GM19395 (cell line): ENCODE results near the gene FAM25G.
"Not testable (repeated sequence)": the region's sequence is repeated elsewhere in the genome, so short reads cannot be mapped to it uniquely, and the experiment has no call there.

Experiments used
- ATAC-seq: cut with Tn5 transposase; IDR thresholded peaks from one replicate; pipeline ENCODE4 v1.9.1; 2021; ENCODE audit warnings: mild to moderate bottlenecking, moderate library complexity; ENCODE audit not compliant: unreplicated experiment

Gene FAM25G

DNA sequence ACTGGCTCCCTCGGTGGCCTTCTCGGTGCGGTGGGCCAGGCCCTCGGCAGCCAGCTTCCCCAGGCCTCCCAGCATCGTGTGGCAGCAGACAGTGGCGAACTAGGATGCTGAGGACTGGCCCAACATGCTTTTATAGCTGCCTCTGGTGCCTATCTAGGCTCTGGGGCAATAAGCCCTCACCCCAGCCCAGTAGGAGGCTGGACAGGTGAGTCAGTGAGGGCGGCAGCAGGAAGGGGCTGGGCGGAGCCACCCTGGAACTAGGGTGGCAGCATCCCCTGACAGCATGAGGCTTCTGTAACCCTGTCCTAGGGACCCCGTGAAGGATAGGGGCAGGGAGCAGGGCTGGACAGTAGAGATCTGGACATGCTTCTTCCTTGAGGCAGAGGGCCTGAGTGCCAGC lies at the start of gene FAM25G:
TSS of gene FAM25G (minus strand) at position 101 of the 400 bp plus-strand sequence. CDS start at position 75, 26 bp downstream.
- not testable (repeated sequence) for ATAC-seq

DNA sequence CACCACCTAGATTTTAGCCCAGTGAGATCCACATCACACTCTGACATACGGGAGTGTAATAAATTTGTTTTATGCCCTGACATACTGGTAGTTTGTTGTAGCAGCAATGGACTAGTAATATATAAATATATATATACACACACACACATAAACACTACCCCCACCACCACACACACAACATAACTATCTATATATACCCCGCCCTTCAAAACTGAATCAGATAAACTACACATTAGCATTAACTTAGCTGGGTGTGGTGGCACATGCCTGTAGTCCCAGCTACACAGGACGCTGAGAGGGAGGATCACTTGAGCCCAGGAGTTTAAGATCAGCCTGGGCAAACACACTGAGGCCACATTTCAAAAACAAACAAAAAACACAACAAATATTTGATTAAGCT lies 44.9 kb upstream of the FAM25G start:
- not testable (repeated sequence) for ATAC-seq

DNA sequence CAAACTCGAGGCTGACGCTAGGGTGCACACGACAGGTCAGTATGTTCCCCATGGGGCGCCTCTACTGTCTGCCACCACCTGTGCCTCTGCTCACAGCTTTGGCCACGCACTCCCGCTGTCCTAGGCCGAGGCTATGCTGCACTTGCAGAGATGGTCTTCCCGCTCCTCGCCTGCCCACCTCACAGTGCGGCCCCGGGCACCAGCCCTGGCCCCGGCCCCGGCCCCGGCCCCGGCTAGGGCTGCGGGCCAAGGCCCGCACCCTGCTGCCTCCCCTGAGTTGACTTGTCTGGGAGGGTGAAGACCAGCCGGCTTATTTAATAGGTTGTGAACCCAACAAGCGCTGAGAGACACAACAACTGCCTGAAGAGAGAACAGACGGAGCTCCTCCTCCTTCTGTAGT lies 32.0 kb upstream of the FAM25G start, which contains the start of gene AGAP9:
TSS of gene AGAP9 (minus strand) at position 164 of the 400 bp plus-strand sequence. CDS start at position 52, 112 bp downstream.
- not testable (repeated sequence) for ATAC-seq

DNA sequence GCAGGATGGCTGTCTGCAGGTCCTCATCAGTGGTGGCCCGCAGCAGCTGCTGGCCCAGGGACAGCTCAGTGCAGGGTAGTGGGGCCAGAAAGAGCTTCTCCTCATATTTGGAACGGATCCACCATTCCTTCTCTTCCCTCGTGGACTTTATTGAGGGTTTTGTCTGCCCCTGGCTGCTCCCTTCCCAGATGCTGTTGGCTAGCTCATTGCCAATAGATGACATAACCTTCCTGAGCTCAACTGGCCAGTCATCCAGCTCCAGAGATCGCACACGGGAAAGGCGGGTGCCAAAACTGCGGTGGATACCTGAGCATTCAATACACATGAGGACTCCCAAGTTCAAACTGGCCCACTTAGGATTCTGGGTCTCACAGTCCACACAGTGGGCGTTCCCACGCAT lies 10.8 kb upstream of the FAM25G start:
- ATAC-seq = not testable (repeated sequence)

DNA sequence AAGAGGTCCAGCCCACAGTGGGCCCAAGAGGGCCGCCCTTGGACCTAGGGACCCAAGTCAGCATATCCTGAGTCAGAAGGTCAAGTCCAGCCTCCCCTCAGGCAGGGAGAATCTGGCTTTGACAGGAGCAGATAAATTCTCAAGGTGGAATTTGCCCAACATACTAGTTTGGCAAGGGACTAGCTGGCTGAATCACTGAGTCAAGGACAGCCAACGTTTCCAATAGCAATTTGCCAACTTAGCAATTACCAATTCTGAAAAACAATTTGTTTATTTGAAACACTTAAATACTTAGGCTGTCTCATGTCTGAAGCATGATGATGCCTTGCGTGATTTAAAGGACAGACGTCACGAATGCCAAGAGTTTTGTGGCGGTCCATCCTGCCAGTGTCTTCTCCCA lies 2.7 kb upstream of the FAM25G start:
- ATAC-seq = not testable (repeated sequence)

DNA sequence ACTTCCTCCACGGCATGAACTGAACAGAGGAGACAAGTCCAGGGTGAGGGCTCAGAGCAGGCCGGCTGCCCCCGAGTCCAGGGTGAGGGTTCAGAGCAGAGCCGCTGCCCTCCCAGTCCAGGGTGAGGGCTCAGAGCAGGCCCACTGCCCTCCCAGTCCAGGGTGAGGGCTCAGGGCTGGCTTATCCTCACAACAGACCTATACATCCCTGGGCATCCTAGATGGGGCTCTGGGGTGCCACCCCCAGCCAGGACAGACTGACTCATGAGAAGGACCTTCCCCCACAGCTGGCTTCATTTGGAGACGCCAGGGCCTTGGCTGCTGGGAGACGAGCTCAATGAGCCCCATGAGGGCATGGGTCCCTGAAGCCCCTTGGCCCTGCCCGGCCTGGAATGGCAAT lies 1.9 kb downstream of the FAM25G start:
- ATAC-seq = not testable (repeated sequence)

DNA sequence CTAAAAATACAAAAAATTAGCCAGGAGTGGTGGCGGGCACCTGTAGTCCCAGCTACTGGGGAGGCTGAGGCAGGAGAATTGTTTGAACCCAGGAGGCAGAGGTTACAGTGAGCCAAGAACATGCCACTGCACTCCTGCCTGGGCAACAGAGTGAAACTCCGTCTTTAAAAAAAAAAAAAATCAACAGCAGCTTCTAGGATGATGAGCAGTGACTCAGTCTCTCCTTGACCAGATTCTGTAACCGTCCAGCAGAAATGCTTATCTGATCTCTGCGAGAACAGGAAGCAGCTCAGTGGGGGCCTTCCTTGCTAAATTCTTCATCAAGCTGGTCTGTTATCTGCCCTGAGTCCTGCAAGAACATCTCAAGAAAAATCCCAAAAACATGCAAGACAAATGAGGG lies 5.6 kb downstream of the FAM25G start:
- not testable (repeated sequence) for ATAC-seq

DNA sequence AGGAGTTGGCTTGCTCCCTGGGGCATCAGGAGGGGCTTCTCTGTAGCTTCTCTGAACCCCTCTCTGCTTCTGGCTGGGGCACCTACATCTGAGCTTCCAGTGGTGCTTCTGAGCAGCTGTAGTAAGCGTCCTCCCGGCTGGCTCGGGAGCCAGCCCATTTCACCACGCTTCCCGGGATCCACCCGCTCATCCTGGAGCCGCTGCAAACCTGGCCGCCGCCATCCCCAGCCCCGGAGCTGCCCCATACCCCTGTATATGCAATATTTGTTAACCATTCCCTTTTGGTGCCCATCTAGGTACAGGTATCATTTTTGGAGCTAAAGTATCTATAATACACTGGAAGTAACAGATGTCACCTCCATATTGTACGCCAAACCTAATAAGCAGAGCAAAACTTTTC lies 6.7 kb downstream of the FAM25G start:
- ATAC-seq = not testable (repeated sequence)

DNA sequence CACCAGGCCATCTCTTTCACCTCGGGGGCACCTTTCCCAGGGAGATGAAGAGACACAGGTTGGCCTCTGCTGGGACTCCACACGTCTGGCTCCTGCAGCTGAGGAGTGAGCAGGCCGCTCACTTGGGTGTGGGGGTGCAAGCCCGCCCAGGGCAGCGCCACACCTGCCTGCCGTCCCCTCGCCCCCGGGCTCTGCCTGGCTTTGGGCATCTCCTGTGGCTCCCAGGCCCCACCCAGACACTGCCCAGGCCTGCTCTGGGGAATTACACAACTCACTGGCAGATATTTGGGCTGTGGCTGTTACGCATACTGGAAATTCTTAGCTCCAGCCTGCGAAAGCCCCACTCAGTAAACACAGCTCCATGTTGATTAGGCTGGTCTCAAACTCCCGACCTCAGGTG lies 7.6 kb downstream of the FAM25G start, which contains the start of gene ANXA8:
TSS of gene ANXA8 (minus strand) at position 193 of the 400 bp plus-strand sequence. CDS start at position 11, 182 bp downstream.
- ATAC-seq = not testable (repeated sequence)

DNA sequence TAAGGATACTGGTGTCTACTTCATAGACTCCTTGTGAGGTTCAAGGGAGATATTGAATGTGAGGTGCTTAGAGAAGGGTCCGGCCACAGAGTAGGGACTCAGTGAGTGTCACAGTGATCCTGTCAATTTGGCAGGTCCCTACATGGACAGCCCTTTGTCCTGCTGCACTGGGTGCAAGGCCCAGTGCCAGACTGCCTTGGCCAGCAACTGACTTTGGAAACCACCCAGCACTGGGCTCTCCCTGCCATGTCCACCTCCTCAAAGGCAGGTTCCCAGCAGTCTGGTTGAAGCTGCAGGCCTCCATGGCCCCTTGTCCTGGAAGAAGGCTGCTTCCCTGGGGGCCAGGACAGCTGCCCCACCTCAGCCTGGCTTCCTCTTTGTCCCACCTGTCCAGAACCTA lies 9.1 kb downstream of the FAM25G start:
- ATAC-seq = not testable (repeated sequence)

DNA sequence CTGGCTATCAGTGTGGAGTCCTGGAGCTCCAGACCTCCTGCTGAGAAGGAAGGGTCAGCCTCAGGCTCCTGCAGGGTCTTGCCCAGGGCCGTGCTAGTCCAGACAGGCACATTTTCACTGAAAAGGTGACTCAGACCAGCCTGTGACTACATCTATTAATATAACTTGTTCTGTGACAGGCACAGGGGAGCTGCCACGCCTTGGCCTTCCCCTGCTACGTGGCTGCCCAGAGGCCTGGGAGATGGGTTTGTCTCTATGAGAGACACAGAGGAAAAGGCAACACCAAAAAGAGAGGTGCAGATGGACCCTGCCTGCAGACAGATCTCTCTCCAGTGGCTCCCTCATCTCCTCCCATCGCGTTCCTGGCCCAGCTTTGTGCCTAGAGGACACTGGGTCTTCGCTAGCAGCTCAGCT lies 9.7 kb downstream of the FAM25G start:
- ATAC-seq = not testable (repeated sequence)

DNA sequence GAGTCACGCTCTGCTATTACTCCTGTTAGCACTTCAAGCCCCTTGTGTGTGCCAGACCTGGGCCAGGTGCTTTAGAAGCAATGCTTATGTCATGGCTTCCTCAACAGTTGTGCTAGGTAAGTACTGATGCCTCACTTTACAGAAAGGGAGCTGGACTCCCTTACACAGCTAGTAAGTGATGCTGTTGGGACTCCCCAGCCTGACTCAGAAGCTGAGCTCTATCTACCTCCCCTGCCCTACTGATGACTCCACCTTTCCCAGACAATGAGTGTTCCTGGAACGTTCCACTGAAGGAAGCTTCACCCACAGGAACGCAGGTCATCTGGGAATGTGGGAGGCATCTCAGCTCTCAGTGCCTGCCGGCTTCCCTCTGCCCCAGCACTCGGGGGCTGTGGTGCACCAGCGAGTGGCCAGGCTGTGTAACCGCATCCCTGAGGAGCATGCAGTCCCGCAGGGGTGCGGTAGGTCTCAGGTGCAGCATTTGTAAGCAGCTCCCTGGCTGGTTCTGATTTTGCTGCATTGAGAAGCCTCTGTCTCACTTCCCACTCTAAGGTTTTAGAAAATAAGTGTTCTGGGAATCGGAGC lies 10.2 kb downstream of the FAM25G start:
- ATAC-seq = not testable (repeated sequence)

DNA sequence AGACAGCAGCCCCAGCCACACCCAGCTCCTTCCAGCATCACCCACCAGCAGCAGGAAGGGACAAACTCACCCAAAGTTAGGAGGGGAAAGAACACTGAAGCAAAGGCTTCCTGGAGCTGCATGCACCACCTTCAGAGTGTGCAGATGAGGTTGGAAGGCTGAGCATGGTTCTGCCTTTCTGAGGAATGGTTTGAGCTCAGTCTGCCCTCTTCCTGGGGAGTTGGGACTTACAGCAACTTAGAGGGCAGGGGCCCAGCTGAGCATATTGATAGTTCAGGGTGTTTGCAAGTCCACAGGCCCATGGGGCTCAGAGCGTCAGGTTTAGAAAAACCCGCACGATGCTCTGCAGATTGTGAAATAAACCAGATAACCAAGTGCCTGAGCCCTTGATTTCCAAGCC lies 11.4 kb downstream of the FAM25G start:
- not testable (repeated sequence) for ATAC-seq

DNA sequence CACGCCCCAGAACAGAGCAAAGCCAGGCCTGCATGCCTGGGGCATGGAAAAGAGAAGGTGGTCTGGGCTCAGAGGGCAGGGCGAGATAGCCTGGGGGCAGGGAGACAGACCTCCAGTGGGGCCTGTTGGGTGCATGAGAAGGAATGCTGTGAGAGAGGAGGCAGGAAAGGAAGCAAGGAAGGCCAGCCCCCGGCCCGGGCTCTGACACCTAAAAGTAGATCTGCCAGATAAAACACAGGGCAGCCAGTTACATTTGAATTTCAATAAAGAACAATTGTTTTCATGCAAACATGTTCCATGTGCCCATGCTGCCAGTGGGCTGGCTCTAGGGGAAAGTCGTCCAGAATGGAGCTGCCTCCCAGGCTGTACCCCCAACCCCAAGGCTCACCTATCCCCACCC lies 13.4 kb downstream of the FAM25G start:
- ATAC-seq = not testable (repeated sequence)

DNA sequence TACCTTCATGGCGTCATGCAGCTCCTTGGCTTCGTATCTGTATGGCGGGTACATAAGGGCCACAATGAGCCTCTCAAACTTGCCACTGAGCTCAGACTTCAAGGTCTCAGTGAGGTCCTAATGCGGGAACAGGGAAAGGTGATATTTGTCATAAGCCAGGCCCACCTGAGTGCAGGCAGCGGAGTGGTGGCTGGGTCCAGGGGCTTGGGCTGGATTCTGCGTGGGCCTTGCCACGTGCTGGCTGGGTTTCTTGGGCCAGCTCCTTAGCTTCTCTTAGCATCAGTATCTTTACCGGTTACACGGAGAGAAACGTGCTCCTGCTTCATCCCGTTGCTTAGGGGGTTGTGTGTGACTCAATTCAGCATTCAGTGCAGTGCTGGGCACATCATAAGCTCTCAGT lies 14.4 kb downstream of the FAM25G start:
- not testable (repeated sequence) for ATAC-seq

DNA sequence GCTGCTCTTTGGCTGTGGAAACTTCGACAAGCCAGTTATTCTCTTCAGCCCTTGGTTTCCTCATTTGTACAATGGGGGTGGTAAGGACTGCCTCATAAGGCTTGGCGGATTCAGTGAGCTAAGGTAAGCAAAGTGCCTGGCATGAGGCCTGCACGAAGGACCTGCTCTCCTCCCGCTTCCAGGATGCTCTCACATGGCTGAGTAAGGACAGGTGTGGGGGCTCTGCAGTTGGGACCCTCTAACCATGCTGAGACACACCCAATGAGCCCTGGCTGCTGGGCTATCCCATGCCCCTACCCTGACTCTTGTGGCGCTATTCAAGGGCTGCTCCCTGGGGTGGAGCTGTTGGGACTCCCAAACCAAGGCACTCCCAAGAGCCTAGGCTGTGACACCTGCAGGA lies 16.4 kb downstream of the FAM25G start:
- ATAC-seq = not testable (repeated sequence)

DNA sequence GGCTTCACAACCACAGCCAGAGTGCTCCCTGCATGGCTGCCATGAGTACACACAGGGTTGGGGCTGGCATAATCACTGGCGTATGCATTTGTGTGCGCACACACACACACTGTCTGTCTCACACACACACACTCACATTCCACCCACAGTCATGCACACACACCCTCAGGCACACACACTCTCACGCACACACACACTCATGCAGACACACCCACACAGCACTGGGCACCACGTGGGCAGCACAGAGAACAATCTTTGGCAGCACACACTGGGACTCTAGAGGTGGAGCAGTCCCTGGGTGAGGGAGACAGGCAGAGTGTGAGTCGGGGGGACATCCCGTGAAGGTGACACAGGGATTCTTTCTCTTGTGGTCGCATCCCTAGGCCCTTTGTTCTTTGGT lies 18.0 kb downstream of the FAM25G start:
- not testable (repeated sequence) for ATAC-seq

DNA sequence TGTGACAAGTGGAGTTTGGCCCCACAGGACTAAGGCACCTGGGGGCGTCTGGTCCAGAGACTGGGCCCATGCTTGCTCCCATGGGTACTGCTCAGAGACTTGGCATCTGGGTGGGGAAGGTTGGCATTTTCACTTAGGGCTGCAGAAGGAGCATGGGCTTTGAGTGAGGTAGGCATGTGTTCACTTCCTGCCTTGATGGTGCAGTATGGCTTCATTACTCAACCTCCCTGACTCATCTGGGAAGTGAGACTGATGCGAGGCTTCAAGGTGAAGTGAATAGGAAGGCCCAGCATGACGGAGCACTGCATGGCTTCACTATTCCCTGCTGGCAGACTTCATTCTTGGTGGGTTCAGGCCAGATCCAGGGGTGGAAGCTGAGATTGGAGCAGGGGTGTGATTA lies 18.9 kb downstream of the FAM25G start:
- ATAC-seq = peak; percentile 81

DNA sequence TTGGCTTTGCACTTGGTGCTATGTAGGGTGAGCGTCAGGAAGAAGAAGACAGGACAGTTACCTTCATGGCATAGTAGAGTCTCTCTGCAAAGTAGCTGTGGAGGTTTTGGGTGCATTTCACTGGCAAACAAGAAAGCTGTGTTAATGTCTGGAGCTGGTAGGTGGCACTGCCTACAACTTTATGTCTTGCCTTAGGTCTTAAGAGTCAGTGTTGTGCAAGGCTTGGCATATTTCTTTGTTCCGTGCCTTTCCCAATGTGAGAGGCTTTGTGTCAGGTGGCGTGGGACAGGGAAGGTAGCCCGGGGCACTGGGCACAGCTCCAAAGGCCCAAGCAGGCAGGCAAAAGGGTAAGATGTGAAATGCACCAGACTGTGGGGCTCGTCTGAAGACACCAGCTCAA lies 19.4 kb downstream of the FAM25G start:
- not testable (repeated sequence) for ATAC-seq

DNA sequence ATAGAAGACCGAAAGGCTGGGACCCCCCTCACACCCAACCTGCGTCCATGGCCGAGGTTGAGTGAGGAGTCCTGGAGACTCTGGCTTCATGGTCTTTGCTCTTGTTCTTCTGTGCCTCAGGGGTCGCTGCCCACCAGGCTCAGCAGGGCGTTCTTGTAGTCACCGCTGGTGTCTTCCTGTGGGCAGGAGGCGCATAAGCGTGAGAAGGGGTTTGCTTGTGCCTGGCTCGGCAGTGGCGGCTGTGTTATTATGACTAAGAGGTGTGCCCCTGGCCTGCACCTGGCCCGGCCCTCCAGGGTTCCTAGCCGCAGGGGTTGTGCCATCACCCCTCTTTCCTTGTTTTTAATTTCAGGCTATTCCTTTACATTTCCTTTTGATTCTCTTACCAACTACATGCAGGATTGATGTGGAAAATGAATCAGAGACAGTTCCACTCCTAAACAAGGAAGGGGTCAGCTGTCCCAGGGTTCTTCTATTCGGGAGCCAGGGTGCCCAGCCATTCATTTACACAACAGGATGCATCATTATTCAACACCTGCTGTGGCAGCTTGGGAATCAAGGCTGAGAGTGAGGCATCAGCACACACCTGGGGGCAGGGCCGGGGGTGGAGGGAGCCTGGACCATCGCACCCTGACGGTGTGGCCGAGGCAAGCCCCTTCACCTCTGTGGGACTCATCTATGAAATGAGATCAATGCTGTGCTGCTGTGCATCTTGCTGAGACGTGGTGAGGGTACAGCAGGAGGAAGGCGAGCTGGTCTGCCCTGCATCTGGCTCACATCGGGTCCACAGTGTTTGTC lies 22.6 kb downstream of the FAM25G start:
- ATAC-seq = not testable (repeated sequence)

DNA sequence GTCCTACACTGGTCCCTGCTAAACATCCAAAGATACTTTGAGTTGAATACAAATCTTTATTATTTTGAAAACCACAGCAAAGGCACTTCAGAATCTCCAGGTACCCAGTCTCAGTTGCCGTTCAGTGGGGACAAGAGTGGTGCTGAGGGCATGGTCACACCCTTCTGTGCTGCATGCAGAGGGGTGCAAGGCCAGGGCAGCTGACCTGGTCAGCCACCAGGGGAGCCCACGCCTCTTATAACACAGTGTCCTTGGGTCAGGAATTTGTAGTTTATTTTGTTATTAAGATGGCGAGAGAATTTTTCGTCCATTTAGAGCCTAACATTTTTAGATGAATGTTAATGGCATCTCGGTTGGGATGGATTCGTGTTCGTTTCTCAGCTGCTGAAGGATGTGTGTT lies 23.5 kb downstream of the FAM25G start:
- not testable (repeated sequence) for ATAC-seq

DNA sequence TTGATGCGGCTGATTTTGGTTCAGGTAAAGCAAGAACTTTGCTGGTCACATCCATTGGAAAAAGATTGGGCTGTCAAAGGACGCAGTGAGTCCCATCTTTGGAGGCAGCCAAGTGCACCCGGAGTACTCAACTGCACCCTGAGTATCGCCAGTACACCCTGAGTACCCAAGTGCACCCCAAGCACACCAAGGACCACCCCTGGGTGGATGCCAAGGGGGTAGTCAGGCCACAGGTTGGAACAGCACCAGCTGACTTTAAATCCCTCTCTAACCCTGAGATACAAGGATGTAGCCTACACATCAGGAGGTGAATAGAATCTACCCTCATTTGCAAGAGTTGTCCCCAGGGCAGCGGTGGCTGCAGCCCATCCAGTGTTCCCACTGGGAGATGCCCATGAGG lies 24.0 kb downstream of the FAM25G start:
- not testable (repeated sequence) for ATAC-seq
